K562 (cell line): ENCODE data around the gene TMEM217. TPM values are rescaled to one million over a fixed set of nuclear protein-coding genes. Genes with fewer than 3 reads are reported as not detected.
A peak's percentile ranks its signal among the peaks of the same experiment; 100 is the strongest.

ENCODE experiments used
- CHCHD3 ChIP-seq: fragments of 250-450 bp; sonication (Bioruptor Pico); IDR thresholded peaks from 2 replicates; pipeline ENCODE4 v2.1.2; 2022; ENCODE audit warnings: mild to moderate bottlenecking
- EP300 ChIP-seq: IDR thresholded peaks from 2 replicates; pipeline ENCODE4 v1.6.1; 2012; ENCODE audit warnings: low read length, improper control_type of control experiment
- GTF2A2 ChIP-seq: IDR thresholded peaks from 2 replicates; pipeline ENCODE4 v1.6.1; 2016; ENCODE audit warnings: mild to moderate bottlenecking, missing genetic modification characterization, missing compliant biosample characterization
- NR2C2 ChIP-seq, 2 experiments: fragments of 200-800 bp in 1 of 2; sonication (Bioruptor generic) in 1 of 2; sonication (generic) in 1 of 2; formaldehyde crosslinking in 1 of 2; IDR thresholded peaks; 2 replicates each; pipeline versions ENCODE4 v1.6.1 to v1.8.0; 2016 to 2022; ENCODE audit warnings: mild to moderate bottlenecking in 1 of 2, missing compliant biosample characterization in 1 of 2, missing genetic modification characterization in 1 of 2, missing genetic modification reagents in 1 of 2
- ZNF134 ChIP-seq: fragments of 250-450 bp; sonication (Bioruptor Pico); conservative IDR thresholded peaks from 2 replicates; pipeline ENCODE4 v1.4.0; 2020
- ZNF174 ChIP-seq: fragments of 250-450 bp; sonication (Bioruptor Pico); IDR thresholded peaks from 2 replicates; pipeline ENCODE4 v1.4.0; 2020; ENCODE audit warnings: mild to moderate bottlenecking
- ZNF384 ChIP-seq: IDR thresholded peaks from 2 replicates; pipeline ENCODE4 v1.6.1; 2012; ENCODE audit warnings: low read depth, low read length, improper control_type of control experiment
- polyA plus RNA-seq, 8 experiments: library from polyadenylated mRNA; depleted of rRNA in 4 of 8; stranded (reverse) in 5 of 8; unstranded in 3 of 8; fragments of >200 nt; fragmentation: Nextera tagmentation in 2 of 8; fragmentation: Illumina TruSeq in 1 of 8; extraction: Ambion mirVana in 2 of 8; extraction: Trizol in 1 of 8; gene quantifications; 2 replicates each; pipeline versions ENCODE4 v1.2.1 to v1.2.3, GENCODE V29; 2011 to 2014; ENCODE audit warnings: inconsistent platforms in 1 of 8, missing spikeins in 1 of 8
- total RNA-seq, 7 experiments: library from RNA; depleted of rRNA in 6 of 7; stranded (reverse); fragments of >200 nt in 6 of 7; fragmentation: Illumina TruSeq in 2 of 7; extraction: Trizol in 2 of 7; gene quantifications; 2 replicates each; pipeline versions ENCODE4 v1.2.1 to v1.2.3, GENCODE V29; 2011 to 2021; ENCODE audit warnings: low replicate concordance in 1 of 7
- TF ChIP-seq, protein P1 (sequence below): sonication (generic); formaldehyde crosslinking; IDR thresholded peaks from 2 replicates; pipeline ENCODE4 v1.8.1; 2023; ENCODE audit warnings: mild to moderate bottlenecking, missing genetic modification reagents
- TF ChIP-seq, protein P2 (sequence below): sonication (generic); formaldehyde crosslinking; IDR thresholded peaks from 2 replicates; pipeline ENCODE4 v1.8.1; 2022; ENCODE audit warnings: missing genetic modification reagents
- TF ChIP-seq, protein P3 (sequence below): fragments of 450-650 bp; conservative IDR thresholded peaks from 2 replicates; pipeline ENCODE4 v1.6.1; 2016; ENCODE audit warnings: missing genetic modification characterization, low read depth, mild to moderate bottlenecking, missing compliant biosample characterization, moderate library complexity
- TF ChIP-seq, protein P4 (sequence below): fragments of 250-450 bp; sonication (Bioruptor Pico); IDR thresholded peaks from 2 replicates; pipeline ENCODE4 v1.9.0; 2021; ENCODE audit warnings: mild to moderate bottlenecking, inconsistent platforms
- TF ChIP-seq, protein P5 (sequence below): fragments of 450-650 bp; IDR thresholded peaks from 2 replicates; pipeline ENCODE4 v1.6.1; 2017; ENCODE audit warnings: mild to moderate bottlenecking, moderate library complexity
- TF ChIP-seq, protein P6 (sequence below): fragments of 250-450 bp; sonication (Bioruptor Pico); IDR thresholded peaks from 2 replicates; pipeline ENCODE4 v1.4.0; 2020; ENCODE audit warnings: mild to moderate bottlenecking
- TF ChIP-seq, protein P7 (sequence below): sonication (generic); IDR thresholded peaks from 2 replicates; pipeline ENCODE4 v1.6.1; 2016

Gene TMEM217
- total and polyA plus RNA-seq, 9 of the 15 experiments (the other 6 are each of a cell fraction or from before 2014, with no cell fraction given), result 1.3 to 8.0 (median 1.9) TPM

DNA sequence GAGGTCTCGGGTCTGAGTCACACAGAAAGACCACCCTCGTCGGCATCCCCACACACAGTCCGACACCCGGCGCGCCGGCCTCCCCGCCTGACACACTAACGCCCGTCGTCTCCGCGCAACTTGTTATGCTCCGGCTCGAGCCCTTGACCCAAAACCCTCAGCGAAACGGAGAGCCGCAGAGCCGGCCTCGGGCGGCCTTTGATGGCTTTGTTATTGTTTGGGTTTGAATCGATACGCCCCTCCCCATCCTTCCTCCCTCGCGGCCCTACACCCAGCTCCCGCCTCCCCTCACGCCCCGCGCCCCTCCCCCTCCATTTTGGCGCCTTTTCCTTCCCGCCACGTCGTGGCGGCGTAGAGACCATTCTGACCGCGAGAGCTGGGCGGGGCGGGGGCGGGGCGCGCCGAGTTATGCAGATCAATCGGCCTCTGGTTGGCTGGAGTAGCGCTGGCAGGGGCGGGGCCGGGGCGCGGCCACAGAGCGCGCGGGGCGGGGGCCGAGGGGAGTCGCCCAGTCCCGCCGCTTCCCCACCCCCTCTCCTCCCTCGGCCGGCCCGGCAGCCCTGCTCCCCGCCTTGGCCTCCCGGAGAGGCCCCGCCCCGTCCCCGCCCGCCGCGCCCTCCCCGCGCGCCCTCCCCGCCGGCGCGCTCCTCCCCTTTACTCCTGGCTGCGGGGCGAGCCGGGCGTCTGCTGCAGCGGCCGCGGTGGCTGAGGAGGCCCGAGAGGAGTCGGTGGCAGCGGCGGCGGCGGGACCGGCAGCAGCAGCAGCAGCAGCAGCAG lies 88.3 kb downstream of the TMEM217 start, which contains the start of gene PIM1 (continued):
- 0 out of 2 replicates have a peak, but pooled peaks have one; percentile 21 for TF ChIP-seq CHCHD3
- TF ChIP-seq ZNF174 (CRISPR knock-in tag), result no peak
- TF ChIP-seq, protein P1, sequence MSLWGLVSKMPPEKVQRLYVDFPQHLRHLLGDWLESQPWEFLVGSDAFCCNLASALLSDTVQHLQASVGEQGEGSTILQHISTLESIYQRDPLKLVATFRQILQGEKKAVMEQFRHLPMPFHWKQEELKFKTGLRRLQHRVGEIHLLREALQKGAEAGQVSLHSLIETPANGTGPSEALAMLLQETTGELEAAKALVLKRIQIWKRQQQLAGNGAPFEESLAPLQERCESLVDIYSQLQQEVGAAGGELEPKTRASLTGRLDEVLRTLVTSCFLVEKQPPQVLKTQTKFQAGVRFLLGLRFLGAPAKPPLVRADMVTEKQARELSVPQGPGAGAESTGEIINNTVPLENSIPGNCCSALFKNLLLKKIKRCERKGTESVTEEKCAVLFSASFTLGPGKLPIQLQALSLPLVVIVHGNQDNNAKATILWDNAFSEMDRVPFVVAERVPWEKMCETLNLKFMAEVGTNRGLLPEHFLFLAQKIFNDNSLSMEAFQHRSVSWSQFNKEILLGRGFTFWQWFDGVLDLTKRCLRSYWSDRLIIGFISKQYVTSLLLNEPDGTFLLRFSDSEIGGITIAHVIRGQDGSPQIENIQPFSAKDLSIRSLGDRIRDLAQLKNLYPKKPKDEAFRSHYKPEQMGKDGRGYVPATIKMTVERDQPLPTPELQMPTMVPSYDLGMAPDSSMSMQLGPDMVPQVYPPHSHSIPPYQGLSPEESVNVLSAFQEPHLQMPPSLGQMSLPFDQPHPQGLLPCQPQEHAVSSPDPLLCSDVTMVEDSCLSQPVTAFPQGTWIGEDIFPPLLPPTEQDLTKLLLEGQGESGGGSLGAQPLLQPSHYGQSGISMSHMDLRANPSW (CRISPR knock-in tag), result 0 out of 2 replicates have a peak, but pooled peaks have one; percentile 48
- no peak for TF ChIP-seq NR2C2 (CRISPR knock-in tag; IDR thresholded peaks at IDR 0.05)
- TF ChIP-seq NR2C2 (tag; IDR thresholded peaks at IDR 0.05), result peak; percentile 66
- TF ChIP-seq, protein P2, sequence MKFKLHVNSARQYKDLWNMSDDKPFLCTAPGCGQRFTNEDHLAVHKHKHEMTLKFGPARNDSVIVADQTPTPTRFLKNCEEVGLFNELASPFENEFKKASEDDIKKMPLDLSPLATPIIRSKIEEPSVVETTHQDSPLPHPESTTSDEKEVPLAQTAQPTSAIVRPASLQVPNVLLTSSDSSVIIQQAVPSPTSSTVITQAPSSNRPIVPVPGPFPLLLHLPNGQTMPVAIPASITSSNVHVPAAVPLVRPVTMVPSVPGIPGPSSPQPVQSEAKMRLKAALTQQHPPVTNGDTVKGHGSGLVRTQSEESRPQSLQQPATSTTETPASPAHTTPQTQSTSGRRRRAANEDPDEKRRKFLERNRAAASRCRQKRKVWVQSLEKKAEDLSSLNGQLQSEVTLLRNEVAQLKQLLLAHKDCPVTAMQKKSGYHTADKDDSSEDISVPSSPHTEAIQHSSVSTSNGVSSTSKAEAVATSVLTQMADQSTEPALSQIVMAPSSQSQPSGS, result no peak
- TF ChIP-seq, protein P3, sequence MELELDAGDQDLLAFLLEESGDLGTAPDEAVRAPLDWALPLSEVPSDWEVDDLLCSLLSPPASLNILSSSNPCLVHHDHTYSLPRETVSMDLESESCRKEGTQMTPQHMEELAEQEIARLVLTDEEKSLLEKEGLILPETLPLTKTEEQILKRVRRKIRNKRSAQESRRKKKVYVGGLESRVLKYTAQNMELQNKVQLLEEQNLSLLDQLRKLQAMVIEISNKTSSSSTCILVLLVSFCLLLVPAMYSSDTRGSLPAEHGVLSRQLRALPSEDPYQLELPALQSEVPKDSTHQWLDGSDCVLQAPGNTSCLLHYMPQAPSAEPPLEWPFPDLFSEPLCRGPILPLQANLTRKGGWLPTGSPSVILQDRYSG (tag), result no peak
- TF ChIP-seq ZNF134 (CRISPR knock-in tag), result no peak
- TF ChIP-seq GTF2A2 (tag), result no peak
- TF ChIP-seq ZNF384, result peak; percentile 2; the same call in 1 of the 2 replicates
- TF ChIP-seq, protein P4, sequence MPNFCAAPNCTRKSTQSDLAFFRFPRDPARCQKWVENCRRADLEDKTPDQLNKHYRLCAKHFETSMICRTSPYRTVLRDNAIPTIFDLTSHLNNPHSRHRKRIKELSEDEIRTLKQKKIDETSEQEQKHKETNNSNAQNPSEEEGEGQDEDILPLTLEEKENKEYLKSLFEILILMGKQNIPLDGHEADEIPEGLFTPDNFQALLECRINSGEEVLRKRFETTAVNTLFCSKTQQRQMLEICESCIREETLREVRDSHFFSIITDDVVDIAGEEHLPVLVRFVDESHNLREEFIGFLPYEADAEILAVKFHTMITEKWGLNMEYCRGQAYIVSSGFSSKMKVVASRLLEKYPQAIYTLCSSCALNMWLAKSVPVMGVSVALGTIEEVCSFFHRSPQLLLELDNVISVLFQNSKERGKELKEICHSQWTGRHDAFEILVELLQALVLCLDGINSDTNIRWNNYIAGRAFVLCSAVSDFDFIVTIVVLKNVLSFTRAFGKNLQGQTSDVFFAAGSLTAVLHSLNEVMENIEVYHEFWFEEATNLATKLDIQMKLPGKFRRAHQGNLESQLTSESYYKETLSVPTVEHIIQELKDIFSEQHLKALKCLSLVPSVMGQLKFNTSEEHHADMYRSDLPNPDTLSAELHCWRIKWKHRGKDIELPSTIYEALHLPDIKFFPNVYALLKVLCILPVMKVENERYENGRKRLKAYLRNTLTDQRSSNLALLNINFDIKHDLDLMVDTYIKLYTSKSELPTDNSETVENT, result peak; percentile 61
- TF ChIP-seq, protein P5, sequence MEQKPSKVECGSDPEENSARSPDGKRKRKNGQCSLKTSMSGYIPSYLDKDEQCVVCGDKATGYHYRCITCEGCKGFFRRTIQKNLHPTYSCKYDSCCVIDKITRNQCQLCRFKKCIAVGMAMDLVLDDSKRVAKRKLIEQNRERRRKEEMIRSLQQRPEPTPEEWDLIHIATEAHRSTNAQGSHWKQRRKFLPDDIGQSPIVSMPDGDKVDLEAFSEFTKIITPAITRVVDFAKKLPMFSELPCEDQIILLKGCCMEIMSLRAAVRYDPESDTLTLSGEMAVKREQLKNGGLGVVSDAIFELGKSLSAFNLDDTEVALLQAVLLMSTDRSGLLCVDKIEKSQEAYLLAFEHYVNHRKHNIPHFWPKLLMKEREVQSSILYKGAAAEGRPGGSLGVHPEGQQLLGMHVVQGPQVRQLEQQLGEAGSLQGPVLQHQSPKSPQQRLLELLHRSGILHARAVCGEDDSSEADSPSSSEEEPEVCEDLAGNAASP, result no peak
- TF ChIP-seq, protein P6, sequence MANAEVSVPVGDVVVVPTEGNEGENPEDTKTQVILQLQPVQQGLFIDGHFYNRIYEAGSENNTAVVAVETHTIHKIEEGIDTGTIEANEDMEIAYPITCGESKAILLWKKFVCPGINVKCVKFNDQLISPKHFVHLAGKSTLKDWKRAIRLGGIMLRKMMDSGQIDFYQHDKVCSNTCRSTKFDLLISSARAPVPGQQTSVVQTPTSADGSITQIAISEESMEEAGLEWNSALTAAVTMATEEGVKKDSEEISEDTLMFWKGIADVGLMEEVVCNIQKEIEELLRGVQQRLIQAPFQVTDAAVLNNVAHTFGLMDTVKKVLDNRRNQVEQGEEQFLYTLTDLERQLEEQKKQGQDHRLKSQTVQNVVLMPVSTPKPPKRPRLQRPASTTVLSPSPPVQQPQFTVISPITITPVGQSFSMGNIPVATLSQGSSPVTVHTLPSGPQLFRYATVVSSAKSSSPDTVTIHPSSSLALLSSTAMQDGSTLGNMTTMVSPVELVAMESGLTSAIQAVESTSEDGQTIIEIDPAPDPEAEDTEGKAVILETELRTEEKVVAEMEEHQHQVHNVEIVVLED (CRISPR knock-in tag), result peak; percentile 21; the same call in 1 of the 2 replicates
- TF ChIP-seq, protein P7, sequence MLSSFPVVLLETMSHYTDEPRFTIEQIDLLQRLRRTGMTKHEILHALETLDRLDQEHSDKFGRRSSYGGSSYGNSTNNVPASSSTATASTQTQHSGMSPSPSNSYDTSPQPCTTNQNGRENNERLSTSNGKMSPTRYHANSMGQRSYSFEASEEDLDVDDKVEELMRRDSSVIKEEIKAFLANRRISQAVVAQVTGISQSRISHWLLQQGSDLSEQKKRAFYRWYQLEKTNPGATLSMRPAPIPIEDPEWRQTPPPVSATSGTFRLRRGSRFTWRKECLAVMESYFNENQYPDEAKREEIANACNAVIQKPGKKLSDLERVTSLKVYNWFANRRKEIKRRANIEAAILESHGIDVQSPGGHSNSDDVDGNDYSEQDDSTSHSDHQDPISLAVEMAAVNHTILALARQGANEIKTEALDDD, result peak; percentile 4; the same call in 1 of the 2 replicates
- TF ChIP-seq EP300, result peak; percentile 51
